ENCODE results near the gene C11orf65.

DNA sequence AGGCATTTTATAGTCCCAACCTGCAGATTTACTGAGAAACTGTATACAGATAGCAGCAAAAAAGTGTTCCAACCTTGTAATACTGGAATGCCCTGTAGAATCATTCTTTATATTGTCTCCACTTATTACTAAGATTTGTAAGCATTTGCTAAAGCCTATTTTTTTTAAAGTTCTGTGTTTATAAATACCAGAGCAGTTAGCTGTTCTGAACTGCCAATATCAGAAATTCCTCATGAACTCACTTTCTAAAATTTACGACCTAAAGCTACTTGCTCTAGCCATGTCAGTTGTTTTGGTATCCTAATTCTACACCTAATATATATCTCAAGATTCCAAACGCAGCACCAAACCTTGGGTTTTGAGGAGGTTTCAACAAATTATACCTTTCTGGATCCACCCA lies 103.2 kb downstream of the C11orf65 start:
- TF ChIP-seq, protein P1, sequence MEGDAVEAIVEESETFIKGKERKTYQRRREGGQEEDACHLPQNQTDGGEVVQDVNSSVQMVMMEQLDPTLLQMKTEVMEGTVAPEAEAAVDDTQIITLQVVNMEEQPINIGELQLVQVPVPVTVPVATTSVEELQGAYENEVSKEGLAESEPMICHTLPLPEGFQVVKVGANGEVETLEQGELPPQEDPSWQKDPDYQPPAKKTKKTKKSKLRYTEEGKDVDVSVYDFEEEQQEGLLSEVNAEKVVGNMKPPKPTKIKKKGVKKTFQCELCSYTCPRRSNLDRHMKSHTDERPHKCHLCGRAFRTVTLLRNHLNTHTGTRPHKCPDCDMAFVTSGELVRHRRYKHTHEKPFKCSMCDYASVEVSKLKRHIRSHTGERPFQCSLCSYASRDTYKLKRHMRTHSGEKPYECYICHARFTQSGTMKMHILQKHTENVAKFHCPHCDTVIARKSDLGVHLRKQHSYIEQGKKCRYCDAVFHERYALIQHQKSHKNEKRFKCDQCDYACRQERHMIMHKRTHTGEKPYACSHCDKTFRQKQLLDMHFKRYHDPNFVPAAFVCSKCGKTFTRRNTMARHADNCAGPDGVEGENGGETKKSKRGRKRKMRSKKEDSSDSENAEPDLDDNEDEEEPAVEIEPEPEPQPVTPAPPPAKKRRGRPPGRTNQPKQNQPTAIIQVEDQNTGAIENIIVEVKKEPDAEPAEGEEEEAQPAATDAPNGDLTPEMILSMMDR (IDR thresholded peaks at IDR 0.05) = no peak
- no peak for TF ChIP-seq POLR2A (IDR thresholded peaks at IDR 0.05)
